Tibial artery (tissue), 4 donors: Measurements from ENCODE around the gene TAF1A.

Source experiments
- DNase-seq, 2 donors: peaks; one replicate each; pipeline ENCODE4 v3.0.0-alpha.2; 2019
- H3K27ac ChIP-seq, 2 donors: fragments of 200-600 bp; sonication (generic) in 1 of 2; 1 replicate in 1 of 2; 2 replicates in 1 of 2; pipeline ENCODE4 v1.5.1; 2018 to 2019; ENCODE audit warnings: mild to moderate bottlenecking in 1 of 2
- H3K27me3 ChIP-seq, 2 donors: fragments of 200-600 bp; sonication (generic) in 1 of 2; one replicate each; pipeline versions ENCODE4 v1.5.1 to v1.6.0; 2016 to 2019
- H3K36me3 ChIP-seq, 3 donors: fragments of 200-600 bp; sonication (generic) in 2 of 3; one replicate each; pipeline ENCODE4 v1.5.1; 2016 to 2019; ENCODE audit warnings: mild to moderate bottlenecking in 2 of 3
- H3K4me1 ChIP-seq, 4 donors: fragments of 200-600 bp; sonication (generic) in 2 of 4; 1 replicate in 3 of 4; 2 replicates in 1 of 4; pipeline ENCODE4 v1.5.1; 2016 to 2019
- H3K4me3 ChIP-seq, 2 donors: fragments of 200-600 bp; sonication (generic) in 1 of 2; 1 replicate in 1 of 2; 2 replicates in 1 of 2; pipeline ENCODE4 v1.5.1; 2018 to 2019; ENCODE audit warnings: mild to moderate bottlenecking in 2 of 2
- H3K9me3 ChIP-seq, 3 donors: fragments of 200-600 bp; sonication (generic) in 1 of 3; one replicate each; pipeline ENCODE4 v1.5.1; 2016 to 2019
- intact Hi-C: fragments of 100-400 bp; cut with DNase I; formaldehyde crosslinking; loops from one replicate; pipeline ENCODE4 v1.15.0; 2023; ENCODE audit warnings: low total_unique reads
- TF ChIP-seq, protein P1 (sequence below), 2 experiments: fragments of 200-600 bp in 1 of 2; fragments of 450-650 bp in 1 of 2; IDR thresholded peaks; one replicate each; pipeline ENCODE4 v1.5.1; 2017 to 2019; ENCODE audit warnings: antibody characterized with exemption in 2 of 2, mild to moderate bottlenecking in 1 of 2, moderate library complexity in 1 of 2

Gene TAF1A

DNA sequence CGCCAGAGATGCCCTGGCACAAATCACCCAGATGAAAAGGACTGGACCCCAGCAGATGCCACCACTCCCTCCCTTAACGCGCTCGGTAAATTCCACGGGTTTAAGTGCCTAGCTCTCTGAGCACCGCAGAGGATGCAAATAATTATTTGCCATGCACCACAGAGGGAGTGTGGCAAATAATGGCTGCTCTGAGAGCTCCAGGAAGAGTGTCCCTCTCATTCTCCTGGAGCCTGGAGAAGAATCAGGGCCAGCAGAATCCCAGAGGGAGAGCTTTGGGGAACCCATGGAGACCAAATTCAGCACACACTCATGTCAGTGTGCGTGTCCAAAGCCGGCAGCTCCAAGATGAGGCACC, 42.5 kb downstream of the TAF1A start:
- intact Hi-C loops = no loop called here
- H3K9me3 ChIP-seq = no peaks in the 10 kb centered on the region
- TF ChIP-seq, protein P1, sequence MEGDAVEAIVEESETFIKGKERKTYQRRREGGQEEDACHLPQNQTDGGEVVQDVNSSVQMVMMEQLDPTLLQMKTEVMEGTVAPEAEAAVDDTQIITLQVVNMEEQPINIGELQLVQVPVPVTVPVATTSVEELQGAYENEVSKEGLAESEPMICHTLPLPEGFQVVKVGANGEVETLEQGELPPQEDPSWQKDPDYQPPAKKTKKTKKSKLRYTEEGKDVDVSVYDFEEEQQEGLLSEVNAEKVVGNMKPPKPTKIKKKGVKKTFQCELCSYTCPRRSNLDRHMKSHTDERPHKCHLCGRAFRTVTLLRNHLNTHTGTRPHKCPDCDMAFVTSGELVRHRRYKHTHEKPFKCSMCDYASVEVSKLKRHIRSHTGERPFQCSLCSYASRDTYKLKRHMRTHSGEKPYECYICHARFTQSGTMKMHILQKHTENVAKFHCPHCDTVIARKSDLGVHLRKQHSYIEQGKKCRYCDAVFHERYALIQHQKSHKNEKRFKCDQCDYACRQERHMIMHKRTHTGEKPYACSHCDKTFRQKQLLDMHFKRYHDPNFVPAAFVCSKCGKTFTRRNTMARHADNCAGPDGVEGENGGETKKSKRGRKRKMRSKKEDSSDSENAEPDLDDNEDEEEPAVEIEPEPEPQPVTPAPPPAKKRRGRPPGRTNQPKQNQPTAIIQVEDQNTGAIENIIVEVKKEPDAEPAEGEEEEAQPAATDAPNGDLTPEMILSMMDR (IDR thresholded peaks at IDR 0.05) = no peak
- H3K27me3 ChIP-seq = peaks cover 0 to 7% of the 10 kb centered on the region in 2 donors
- peaks cover 0 to 4% (median 0%) of the 10 kb centered on the region in 4 donors for H3K4me1 ChIP-seq
- H3K36me3 ChIP-seq = no peaks in the 10 kb centered on the region
- H3K4me3 ChIP-seq = no peak overlapping the region
- no peak overlapping the region for H3K27ac ChIP-seq
- no peak for DNase-seq

DNA sequence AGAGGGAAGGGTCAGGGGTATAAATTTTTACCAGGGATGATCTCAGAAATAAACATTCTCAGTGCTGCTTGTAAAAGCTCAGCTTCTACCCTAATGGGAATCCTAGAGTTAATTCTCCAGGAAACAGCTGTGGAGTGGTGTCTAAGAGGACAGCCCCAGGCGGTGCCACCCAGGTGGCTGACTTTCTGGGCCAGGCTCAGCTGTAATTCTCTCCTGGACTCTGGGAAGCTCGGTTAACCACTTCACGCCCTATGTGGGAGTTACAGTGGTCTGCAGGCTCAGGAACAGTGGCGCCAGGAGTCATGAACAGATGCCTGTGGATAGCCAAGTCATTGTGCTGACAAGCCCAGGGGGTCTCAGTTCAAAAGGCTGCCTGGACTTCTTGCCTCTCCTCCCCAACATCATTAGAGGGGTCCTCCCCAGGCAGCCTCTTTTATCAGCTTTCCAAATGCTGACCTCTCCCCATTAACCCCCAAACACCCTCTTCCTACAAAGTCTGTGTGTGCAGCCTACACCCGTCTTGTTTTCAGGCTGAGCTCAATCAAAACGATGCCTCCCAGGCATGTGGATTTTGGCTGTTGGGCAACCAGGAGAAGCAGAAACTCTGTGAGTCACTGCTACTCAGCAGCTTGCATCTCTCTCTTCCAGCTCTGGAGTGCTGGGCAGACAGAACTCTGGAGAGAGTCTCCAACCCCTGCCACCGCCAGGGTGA, 43.0 kb downstream of the TAF1A start:
- DNase-seq = no peak
- Histone ChIP-seq H3K4me1 (peaks cover 0 to 4% (median 0%) of the 10 kb centered on the region in 4 donors), H3K27ac (no peak overlapping the region), H3K36me3 (no peaks in the 10 kb centered on the region), H3K4me3 (no peak overlapping the region), H3K27me3 (peaks cover 0 to 7% of the 10 kb centered on the region in 2 donors), H3K9me3 (no peaks in the 10 kb centered on the region)
- intact Hi-C loops = no loop called here
- TF ChIP-seq, protein P1 (IDR thresholded peaks at IDR 0.05) = no peak

DNA sequence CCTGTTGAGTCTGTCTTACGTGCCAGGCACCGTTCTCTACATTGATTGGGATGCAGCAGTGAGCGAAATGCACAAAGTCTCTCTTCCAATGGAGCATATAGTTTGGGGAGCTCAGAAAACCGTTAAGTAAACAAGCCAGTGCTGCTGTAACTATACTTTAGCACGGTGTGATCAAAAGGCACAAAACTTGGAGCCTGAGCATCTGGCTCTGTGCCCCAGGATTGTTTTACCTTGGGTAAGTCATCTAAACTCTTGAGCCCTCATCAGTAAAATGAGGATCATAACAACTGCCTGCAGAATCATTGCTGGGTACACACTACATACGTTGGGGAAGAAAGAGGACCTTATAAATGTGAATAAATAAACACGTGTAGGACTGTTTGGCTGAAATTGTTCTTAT, 43.6 kb downstream of the TAF1A start:
- H3K27me3 ChIP-seq = peaks cover 0 to 7% of the 10 kb centered on the region in 2 donors
- intact Hi-C loops = no loop called here

DNA sequence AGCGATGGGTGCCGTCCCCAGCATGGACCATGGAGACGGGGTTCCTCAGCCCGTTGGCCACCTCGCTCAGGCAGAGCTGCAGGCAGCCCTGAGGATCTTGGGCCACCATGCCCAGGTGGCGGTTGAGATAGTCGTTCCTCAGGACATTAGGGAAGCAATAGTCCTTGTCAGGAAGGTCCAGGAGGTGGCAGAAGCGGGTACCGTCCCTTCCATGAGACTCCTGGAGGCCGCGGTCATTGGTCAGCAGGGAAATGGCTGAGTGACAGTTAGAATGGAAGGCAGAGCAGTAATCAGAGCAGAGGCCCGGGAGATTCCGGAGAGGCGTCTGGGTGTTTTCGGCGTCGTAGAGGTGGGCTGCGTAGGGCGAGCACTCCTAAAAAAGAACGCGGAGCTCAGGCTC, 45.9 kb downstream of the TAF1A start:
- TF ChIP-seq, protein P1 (IDR thresholded peaks at IDR 0.05) = no peak
- Histone ChIP-seq H3K36me3 (no peaks in the 10 kb centered on the region), H3K27me3 (peaks cover 0 to 7% of the 10 kb centered on the region in 2 donors), H3K4me1 (peaks cover 0 to 4% (median 0%) of the 10 kb centered on the region in 4 donors), H3K4me3 (no peak overlapping the region), H3K27ac (no peak overlapping the region), H3K9me3 (no peaks in the 10 kb centered on the region)
- DNase-seq = no peak
- intact Hi-C loops = no loop called here

More for the DNA sequence above, 43.6 kb downstream of the TAF1A start:
- Histone ChIP-seq H3K36me3 (no peaks in the 10 kb centered on the region), H3K27ac (no peak overlapping the region), H3K9me3 (no peaks in the 10 kb centered on the region), H3K4me1 (peaks cover 0 to 4% (median 0%) of the 10 kb centered on the region in 4 donors), H3K4me3 (no peak overlapping the region)
- no peak for DNase-seq
- TF ChIP-seq, protein P1 (IDR thresholded peaks at IDR 0.05) = no peak

DNA sequence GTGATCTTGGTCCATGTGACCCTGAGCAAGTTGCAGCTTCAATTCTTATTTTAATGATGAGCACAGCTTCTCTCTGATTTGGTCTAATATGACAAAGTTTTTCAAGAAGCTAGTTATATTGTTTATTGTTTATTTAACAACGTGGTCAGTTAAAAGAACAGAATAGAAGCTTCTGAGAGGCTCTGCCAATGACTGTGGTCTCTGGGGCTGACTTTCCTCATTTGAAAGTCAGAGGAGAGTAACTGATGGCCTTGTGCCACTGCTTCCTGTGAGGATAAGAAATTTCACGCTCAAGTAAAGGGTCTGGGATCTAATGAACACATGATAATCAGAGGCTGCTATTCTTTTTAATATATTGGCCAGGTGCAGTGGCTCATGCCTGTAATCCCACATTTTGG, 49.1 kb downstream of the TAF1A start:
- Histone ChIP-seq H3K4me1 (no peaks in the 10 kb centered on the region), H3K27me3 (peaks cover 0 to 7% of the 10 kb centered on the region in 2 donors), H3K36me3 (no peaks in the 10 kb centered on the region), H3K9me3 (no peaks in the 10 kb centered on the region), H3K4me3 (no peak overlapping the region), H3K27ac (no peak overlapping the region)
- DNase-seq = no peak
- intact Hi-C loops = no loop called here
- TF ChIP-seq, protein P1 (IDR thresholded peaks at IDR 0.05) = no peak
